Measurements from ENCODE around the gene ADAMTS14. TPM values are rescaled to one million over a fixed set of nuclear protein-coding genes. Genes with fewer than 3 reads are reported as not detected.

The ADAMTS14 gene
- total RNA-seq, 2 experiments from 2014 or later: 0.03 TPM; not detected in 1

- DNase-seq (ENCODE audit: low spot score): no peak
- Histone ChIP-seq H3K4me2 (ENCODE audit: low read length) (no peak overlapping the region), H3K4me1 (ENCODE audit: insufficient read depth, low read length, poor library complexity, severe bottlenecking) (no peaks in the 10 kb centered on the region), H3K9me2 (ENCODE audit: insufficient read depth, low read length) (no peaks in the 10 kb centered on the region), H3K9me3 (ENCODE audit: low read length) (peaks cover 16% of the 10 kb centered on the region; the same call in 1 of the 2 replicates), H4K20me1 (ENCODE audit: insufficient read depth, low read length) (no peaks in the 10 kb centered on the region), H3K36me3 (ENCODE audit: insufficient read depth, low read length) (no peaks in the 10 kb centered on the region), H3K27ac (ENCODE audit: low read depth, low read length, poor library complexity, severe bottlenecking) (no peak overlapping the region), H3K79me2 (ENCODE audit: insufficient read depth, low read depth, low read length) (no peaks in the 10 kb centered on the region), H3K4me3 (ENCODE audit: low read depth, low read length, poor library complexity, severe bottlenecking) (no peak overlapping the region), H2AFZ (ENCODE audit: low read length) (no peak overlapping the region)
- BruUV-seq (replicated peaks): no TSS peak
- TF ChIP-seq EZH2phosphoT487 (IDR thresholded peaks at IDR 0.05; ENCODE audit: borderline replicate concordance, low read depth, low read length): no peak
- POLR2A ChIA-PET: no interaction called here
- CTCF ChIA-PET (ENCODE audit: unreplicated experiment): no interaction called here
- intact Hi-C loops (cut with micrococcal nuclease; ENCODE audit: unreplicated experiment): no loop called here
These were observed 19.3 kb upstream of the ADAMTS14 start for GRCh38 chr10:70652761-70653657.

- no peak for DNase-seq (ENCODE audit: low spot score)
- no peaks in the 10 kb centered on the region for H3K9me2 ChIP-seq (ENCODE audit: insufficient read depth, low read length)
- no peaks in the 10 kb centered on the region for H3K36me3 ChIP-seq (ENCODE audit: insufficient read depth, low read length)
- H3K4me2 ChIP-seq (ENCODE audit: low read length): no peak overlapping the region
- POLR2A ChIA-PET: no interaction called here
- no peaks in the 10 kb centered on the region for H3K4me1 ChIP-seq (ENCODE audit: insufficient read depth, low read length, poor library complexity, severe bottlenecking)
- no peak overlapping the region for H3K27ac ChIP-seq (ENCODE audit: low read depth, low read length, poor library complexity, severe bottlenecking)
- H2AFZ ChIP-seq (ENCODE audit: low read length): no peak overlapping the region
- CTCF ChIA-PET (ENCODE audit: unreplicated experiment): no interaction called here
- peaks cover 11% of the 10 kb centered on the region; the same call in 1 of the 2 replicates for H3K9me3 ChIP-seq (ENCODE audit: low read length)
- H4K20me1 ChIP-seq (ENCODE audit: insufficient read depth, low read length): no peaks in the 10 kb centered on the region
- no TSS peak for BruUV-seq (replicated peaks)
- no peak overlapping the region for H3K4me3 ChIP-seq (ENCODE audit: low read depth, low read length, poor library complexity, severe bottlenecking)
- intact Hi-C loops (cut with micrococcal nuclease; ENCODE audit: unreplicated experiment): no loop called here
- no peaks in the 10 kb centered on the region for H3K79me2 ChIP-seq (ENCODE audit: insufficient read depth, low read depth, low read length)
- TF ChIP-seq CTCF (conservative IDR thresholded peaks at IDR 0.05; ENCODE audit: low read length): no peak
- TF ChIP-seq EZH2phosphoT487 (IDR thresholded peaks at IDR 0.05; ENCODE audit: borderline replicate concordance, low read depth, low read length): no peak
These were observed 17.0 kb upstream of the ADAMTS14 start for GRCh38 chr10:70655316-70655715.

GRCh38 chr10:70656489-70656888 is 15.8 kb upstream of the ADAMTS14 start:
- no peak for DNase-seq (ENCODE audit: low spot score)
- H3K79me2 ChIP-seq (ENCODE audit: insufficient read depth, low read depth, low read length): no peaks in the 10 kb centered on the region
- H3K9me3 ChIP-seq (ENCODE audit: low read length): peaks cover 1% of the 10 kb centered on the region; the same call in 1 of the 2 replicates
- no peaks in the 10 kb centered on the region for H3K9me2 ChIP-seq (ENCODE audit: insufficient read depth, low read length)
- no peak overlapping the region for H3K4me3 ChIP-seq (ENCODE audit: low read depth, low read length, poor library complexity, severe bottlenecking)
- ChIA-PET POLR2A (no interaction called here), CTCF (ENCODE audit: unreplicated experiment) (no interaction called here)
- H3K4me2 ChIP-seq (ENCODE audit: low read length): no peak overlapping the region
- H3K27ac ChIP-seq (ENCODE audit: low read depth, low read length, poor library complexity, severe bottlenecking): no peak overlapping the region
- H3K36me3 ChIP-seq (ENCODE audit: insufficient read depth, low read length): no peaks in the 10 kb centered on the region
- no peaks in the 10 kb centered on the region for H3K4me1 ChIP-seq (ENCODE audit: insufficient read depth, low read length, poor library complexity, severe bottlenecking)
- H2AFZ ChIP-seq (ENCODE audit: low read length): no peak overlapping the region
- H4K20me1 ChIP-seq (ENCODE audit: insufficient read depth, low read length): no peaks in the 10 kb centered on the region
- BruUV-seq (replicated peaks): no TSS peak
- intact Hi-C loops (cut with micrococcal nuclease; ENCODE audit: unreplicated experiment): no loop called here
- TF ChIP-seq CTCF (conservative IDR thresholded peaks at IDR 0.05; ENCODE audit: low read length) (no peak), EZH2phosphoT487 (IDR thresholded peaks at IDR 0.05; ENCODE audit: borderline replicate concordance, low read depth, low read length) (no peak)

All from OCI-LY7 (cell line).